ENCODE data around the gene APOL4. TPM values are rescaled to one million over a fixed set of nuclear protein-coding genes. Genes with fewer than 3 reads are reported as not detected.
"Not testable (repeated sequence)": the region's sequence is repeated elsewhere in the genome, so short reads cannot be mapped to it uniquely, and the experiment has no call there.

Gene APOL4
- total RNA-seq, 1 experiment from 2014 or later: 0.31 TPM

DNA sequence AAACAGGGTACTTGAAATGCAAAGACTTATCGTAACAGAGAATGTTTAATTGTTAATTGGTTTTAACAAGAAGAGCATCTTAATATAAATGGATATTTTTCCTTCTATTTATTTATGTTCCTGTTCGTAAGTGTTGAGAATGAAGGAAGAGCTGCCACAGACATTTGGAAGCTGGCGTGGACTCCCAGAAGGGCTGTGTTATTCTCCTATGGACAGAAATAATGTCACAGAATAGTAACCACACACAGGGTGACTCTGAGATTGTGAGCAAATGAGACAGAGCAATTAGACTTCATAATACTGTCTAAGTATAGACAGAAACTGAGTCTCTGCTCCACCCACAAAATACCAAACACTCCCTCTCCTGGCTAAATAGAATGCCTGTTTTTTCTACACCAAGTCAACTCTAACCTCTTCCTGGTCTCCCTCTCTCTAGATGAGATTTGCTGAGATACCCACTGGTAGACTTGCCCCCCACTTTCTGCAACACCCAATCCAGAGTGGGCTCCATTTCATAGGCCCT lies 47.1 kb downstream of the APOL4 start:
- DNase-seq (ENCODE audit: low spot score) (no peak), ATAC-seq (no peak)
- ChIA-PET POLR2A (no interaction called here), CTCF (interaction anchor here (1.5 kb wide), 1 partner anchor 32 kb away, joined by 3 read pairs; no protein-coding TSS in a partner anchor)
- no peak overlapping the region for H3K27ac Mint-ChIP-seq
- H3K4me1 Mint-ChIP-seq: peaks cover 26% of the 10 kb centered on the region
- H3K9me3 Mint-ChIP-seq: peaks cover 9% of the 10 kb centered on the region
- H3K36me3 Mint-ChIP-seq: no peaks in the 10 kb centered on the region
- no peaks in the 10 kb centered on the region; the same call in 1 of the 2 replicates for H3K27me3 Mint-ChIP-seq (ENCODE audit: low read depth)
- TF ChIP-seq TCF7 (CRISPR knock-in tag; IDR thresholded peaks at IDR 0.05; ENCODE audit: low read depth): no peak
- no peak overlapping the region for H3K4me3 Mint-ChIP-seq

DNA sequence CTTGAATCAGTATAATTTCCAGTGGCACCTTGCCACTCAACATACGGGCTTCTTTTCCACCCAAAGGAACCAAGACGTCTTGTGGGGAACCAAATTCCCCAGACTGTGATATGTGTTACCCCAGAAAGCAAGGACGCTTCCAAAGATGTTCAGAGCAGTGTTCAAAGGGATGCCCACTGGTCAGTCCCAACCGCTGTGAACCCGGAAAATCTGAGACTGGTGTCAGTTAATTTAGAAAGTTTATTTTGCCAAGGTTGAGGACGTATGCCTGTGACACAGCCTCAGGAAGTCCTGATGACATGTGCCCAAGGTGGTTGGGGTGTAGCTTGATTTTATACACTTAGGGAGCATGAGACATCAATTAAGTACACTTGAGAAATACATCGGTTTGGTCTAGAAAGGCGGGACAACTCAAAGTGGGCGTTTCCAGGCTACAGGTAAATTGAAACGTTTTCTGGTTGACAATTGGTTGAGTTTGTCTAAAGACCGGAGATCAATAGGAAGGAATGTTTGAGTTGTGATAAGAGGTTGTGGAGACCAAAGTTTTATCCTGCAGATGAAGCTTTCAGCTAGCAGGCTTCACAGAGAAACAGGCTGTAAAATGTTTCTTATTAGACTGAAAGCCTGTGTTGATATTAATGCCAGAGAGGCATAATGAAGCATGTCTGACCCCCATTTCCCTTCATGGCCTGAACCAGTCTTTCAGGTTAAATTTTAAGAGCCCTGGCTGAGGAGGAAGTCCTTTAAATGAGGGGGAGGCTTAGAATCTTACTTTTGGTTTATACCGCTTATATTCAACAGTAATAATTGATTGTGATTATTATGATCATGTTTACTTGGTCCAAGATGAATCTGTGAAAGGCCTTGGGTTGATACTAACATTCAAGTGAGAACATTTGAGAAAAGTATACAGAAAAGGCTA lies 47.8 kb downstream of the APOL4 start:
- H3K27ac Mint-ChIP-seq: no peak overlapping the region
- ATAC-seq (no peak), DNase-seq (ENCODE audit: low spot score) (no peak)
- peaks cover 9% of the 10 kb centered on the region for H3K9me3 Mint-ChIP-seq
- POLR2A ChIA-PET: no interaction called here
- H3K36me3 Mint-ChIP-seq: no peaks in the 10 kb centered on the region
- CTCF ChIA-PET: interaction anchor here (1.1 to 1.4 kb wide), 2 partner anchors 23 to 26 kb away, joined by 4 read pairs; no protein-coding TSS in a partner anchor
- H3K27me3 Mint-ChIP-seq (ENCODE audit: low read depth): no peaks in the 10 kb centered on the region; the same call in 1 of the 2 replicates
- no peak for TF ChIP-seq ETV6 (CRISPR knock-in tag; IDR thresholded peaks at IDR 0.05)
- no peak for TF ChIP-seq SMAD3 (CRISPR knock-in tag; IDR thresholded peaks at IDR 0.05; ENCODE audit: borderline replicate concordance)
- TF ChIP-seq KAT7 (CRISPR knock-in tag; IDR thresholded peaks at IDR 0.05; ENCODE audit: borderline replicate concordance): no peak
- H3K4me3 Mint-ChIP-seq: no peak overlapping the region
- peaks cover 19% of the 10 kb centered on the region for H3K4me1 Mint-ChIP-seq

DNA sequence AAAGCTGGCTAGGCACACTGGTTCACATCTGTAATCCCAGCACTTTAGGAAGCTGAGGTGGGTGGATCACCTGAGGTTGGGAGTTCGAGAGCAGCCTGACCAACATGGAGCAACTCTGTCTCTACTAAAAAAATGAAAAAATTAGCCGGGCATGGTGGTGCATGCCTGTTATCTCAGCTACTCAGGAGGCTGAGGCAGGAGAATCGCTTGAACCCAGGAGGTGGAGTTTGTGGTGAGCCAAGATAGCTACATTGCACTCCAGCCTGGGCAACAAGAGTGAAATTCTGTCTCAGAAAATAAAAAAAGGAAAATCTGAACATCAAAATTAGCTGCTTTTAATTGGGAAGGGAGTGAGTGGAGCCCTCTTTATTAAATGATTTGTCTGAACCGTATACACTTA lies 48.8 kb downstream of the APOL4 start:
- CTCF ChIA-PET: interaction anchor here (0.5 to 1.4 kb wide), 3 partner anchors 24 to 103 kb away, joined by 3 to 4 read pairs (median 4); no protein-coding TSS in a partner anchor
- H3K27ac Mint-ChIP-seq; H3K9me3 Mint-ChIP-seq; H3K36me3 Mint-ChIP-seq; H3K27me3 Mint-ChIP-seq (ENCODE audit: low read depth); ATAC-seq; POLR2A ChIA-PET; DNase-seq (ENCODE audit: low spot score); H3K4me3 Mint-ChIP-seq: not testable (repeated sequence)
- H3K4me1 Mint-ChIP-seq: peaks cover 17% of the 10 kb centered on the region

DNA sequence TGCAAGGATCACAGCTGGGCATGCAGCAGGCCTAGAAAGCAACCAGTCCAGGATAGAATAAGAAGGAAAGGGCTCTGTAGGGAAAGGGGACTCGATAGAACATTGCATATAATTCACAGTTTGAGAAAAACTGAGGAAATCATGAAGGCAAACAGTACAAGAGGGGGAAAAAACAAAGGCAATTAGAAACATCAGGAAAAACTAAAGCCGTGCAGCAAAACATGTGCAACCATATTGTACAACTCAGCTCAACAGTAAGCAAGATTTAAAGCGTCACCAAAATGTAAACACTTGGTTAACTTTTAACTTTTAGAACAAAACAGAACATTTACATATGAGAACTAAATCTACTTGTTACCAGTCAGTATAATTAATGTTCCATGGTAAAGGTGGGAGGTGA lies 49.5 kb downstream of the APOL4 start:
- peaks cover 11% of the 10 kb centered on the region for H3K4me1 Mint-ChIP-seq
- TF ChIP-seq, protein P1, sequence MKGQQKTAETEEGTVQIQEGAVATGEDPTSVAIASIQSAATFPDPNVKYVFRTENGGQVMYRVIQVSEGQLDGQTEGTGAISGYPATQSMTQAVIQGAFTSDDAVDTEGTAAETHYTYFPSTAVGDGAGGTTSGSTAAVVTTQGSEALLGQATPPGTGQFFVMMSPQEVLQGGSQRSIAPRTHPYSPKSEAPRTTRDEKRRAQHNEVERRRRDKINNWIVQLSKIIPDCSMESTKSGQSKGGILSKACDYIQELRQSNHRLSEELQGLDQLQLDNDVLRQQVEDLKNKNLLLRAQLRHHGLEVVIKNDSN (CRISPR knock-in tag; IDR thresholded peaks at IDR 0.05): no peak
- TF ChIP-seq JUN (CRISPR knock-in tag; IDR thresholded peaks at IDR 0.05): no peak
- ChIA-PET CTCF (interaction anchor here (1.1 kb wide), 1 partner anchor 126 kb away, joined by 3 read pairs; no protein-coding TSS in a partner anchor), POLR2A (no interaction called here)
- ATAC-seq: no peak
- H3K36me3 Mint-ChIP-seq: no peaks in the 10 kb centered on the region
- H3K9me3 Mint-ChIP-seq: peaks cover 9% of the 10 kb centered on the region
- no peak for DNase-seq (ENCODE audit: low spot score)
- H3K27ac Mint-ChIP-seq: no peak overlapping the region
- H3K27me3 Mint-ChIP-seq (ENCODE audit: low read depth): no peaks in the 10 kb centered on the region; the same call in 1 of the 2 replicates
- H3K4me3 Mint-ChIP-seq: no peak overlapping the region

DNA sequence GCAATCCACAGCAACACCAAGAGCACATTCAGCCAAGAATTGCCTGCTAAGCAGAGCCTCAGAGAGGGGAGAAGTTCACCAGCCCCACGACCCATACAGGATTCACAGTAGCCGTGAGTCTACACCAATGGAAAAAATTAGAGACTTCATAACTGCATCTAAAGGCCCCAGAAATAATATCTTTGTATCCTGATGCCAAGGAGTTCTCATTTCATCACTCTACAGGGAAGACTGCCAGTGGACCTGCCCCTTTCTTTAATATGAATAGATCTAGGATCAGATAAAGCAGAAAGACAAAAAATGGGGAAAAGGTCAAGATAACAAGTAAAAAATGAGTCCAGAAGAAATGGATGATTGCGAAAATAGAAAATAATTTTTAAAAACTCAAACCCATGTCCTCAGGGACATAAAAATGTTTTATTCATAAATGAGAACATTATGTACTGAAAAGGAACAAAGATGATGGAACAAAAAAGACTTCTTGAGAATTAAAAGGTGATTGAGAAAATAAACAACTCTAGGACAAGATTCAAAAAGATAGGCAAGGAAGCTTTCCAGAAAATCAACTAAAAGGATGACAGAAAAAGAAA lies 50.5 kb downstream of the APOL4 start:
- CTCF ChIA-PET: interaction anchor here (1.1 kb wide), 1 partner anchor 127 kb away, joined by 3 read pairs; no protein-coding TSS in a partner anchor
- Mint-ChIP-seq H3K27me3 (ENCODE audit: low read depth) (no peaks in the 10 kb centered on the region; the same call in 1 of the 2 replicates), H3K27ac (no peak overlapping the region), H3K9me3 (peaks cover 9% of the 10 kb centered on the region), H3K4me3 (no peak overlapping the region), H3K4me1 (peaks cover under 1% of the 10 kb centered on the region), H3K36me3 (no peaks in the 10 kb centered on the region)
- POLR2A ChIA-PET: no interaction called here
- ATAC-seq (no peak), DNase-seq (ENCODE audit: low spot score) (no peak)
- TF ChIP-seq, protein P2, sequence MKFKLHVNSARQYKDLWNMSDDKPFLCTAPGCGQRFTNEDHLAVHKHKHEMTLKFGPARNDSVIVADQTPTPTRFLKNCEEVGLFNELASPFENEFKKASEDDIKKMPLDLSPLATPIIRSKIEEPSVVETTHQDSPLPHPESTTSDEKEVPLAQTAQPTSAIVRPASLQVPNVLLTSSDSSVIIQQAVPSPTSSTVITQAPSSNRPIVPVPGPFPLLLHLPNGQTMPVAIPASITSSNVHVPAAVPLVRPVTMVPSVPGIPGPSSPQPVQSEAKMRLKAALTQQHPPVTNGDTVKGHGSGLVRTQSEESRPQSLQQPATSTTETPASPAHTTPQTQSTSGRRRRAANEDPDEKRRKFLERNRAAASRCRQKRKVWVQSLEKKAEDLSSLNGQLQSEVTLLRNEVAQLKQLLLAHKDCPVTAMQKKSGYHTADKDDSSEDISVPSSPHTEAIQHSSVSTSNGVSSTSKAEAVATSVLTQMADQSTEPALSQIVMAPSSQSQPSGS (CRISPR knock-in tag; IDR thresholded peaks at IDR 0.05; ENCODE audit: borderline replicate concordance, low read depth): no peak
- TF ChIP-seq, protein P1 (CRISPR knock-in tag; IDR thresholded peaks at IDR 0.05): no peak
- TF ChIP-seq, protein P3, sequence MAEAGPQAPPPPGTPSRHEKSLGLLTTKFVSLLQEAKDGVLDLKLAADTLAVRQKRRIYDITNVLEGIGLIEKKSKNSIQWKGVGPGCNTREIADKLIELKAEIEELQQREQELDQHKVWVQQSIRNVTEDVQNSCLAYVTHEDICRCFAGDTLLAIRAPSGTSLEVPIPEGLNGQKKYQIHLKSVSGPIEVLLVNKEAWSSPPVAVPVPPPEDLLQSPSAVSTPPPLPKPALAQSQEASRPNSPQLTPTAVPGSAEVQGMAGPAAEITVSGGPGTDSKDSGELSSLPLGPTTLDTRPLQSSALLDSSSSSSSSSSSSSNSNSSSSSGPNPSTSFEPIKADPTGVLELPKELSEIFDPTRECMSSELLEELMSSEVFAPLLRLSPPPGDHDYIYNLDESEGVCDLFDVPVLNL (CRISPR knock-in tag; IDR thresholded peaks at IDR 0.05; ENCODE audit: borderline replicate concordance, low read depth): no peak
- TF ChIP-seq, protein P4, sequence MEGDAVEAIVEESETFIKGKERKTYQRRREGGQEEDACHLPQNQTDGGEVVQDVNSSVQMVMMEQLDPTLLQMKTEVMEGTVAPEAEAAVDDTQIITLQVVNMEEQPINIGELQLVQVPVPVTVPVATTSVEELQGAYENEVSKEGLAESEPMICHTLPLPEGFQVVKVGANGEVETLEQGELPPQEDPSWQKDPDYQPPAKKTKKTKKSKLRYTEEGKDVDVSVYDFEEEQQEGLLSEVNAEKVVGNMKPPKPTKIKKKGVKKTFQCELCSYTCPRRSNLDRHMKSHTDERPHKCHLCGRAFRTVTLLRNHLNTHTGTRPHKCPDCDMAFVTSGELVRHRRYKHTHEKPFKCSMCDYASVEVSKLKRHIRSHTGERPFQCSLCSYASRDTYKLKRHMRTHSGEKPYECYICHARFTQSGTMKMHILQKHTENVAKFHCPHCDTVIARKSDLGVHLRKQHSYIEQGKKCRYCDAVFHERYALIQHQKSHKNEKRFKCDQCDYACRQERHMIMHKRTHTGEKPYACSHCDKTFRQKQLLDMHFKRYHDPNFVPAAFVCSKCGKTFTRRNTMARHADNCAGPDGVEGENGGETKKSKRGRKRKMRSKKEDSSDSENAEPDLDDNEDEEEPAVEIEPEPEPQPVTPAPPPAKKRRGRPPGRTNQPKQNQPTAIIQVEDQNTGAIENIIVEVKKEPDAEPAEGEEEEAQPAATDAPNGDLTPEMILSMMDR (IDR thresholded peaks at IDR 0.05): no peak
- TF ChIP-seq ZNF423 (CRISPR knock-in tag; IDR thresholded peaks at IDR 0.05) (no peak), TCF7 (CRISPR knock-in tag; IDR thresholded peaks at IDR 0.05; ENCODE audit: low read depth) (no peak), HMGA2 (CRISPR knock-in tag; IDR thresholded peaks at IDR 0.05) (no peak), JUN (CRISPR knock-in tag; IDR thresholded peaks at IDR 0.05) (no peak)
- TF ChIP-seq, protein P5, sequence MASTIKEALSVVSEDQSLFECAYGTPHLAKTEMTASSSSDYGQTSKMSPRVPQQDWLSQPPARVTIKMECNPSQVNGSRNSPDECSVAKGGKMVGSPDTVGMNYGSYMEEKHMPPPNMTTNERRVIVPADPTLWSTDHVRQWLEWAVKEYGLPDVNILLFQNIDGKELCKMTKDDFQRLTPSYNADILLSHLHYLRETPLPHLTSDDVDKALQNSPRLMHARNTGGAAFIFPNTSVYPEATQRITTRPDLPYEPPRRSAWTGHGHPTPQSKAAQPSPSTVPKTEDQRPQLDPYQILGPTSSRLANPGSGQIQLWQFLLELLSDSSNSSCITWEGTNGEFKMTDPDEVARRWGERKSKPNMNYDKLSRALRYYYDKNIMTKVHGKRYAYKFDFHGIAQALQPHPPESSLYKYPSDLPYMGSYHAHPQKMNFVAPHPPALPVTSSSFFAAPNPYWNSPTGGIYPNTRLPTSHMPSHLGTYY (CRISPR knock-in tag; IDR thresholded peaks at IDR 0.05): no peak

Data from WTC11 (cell line).